Activated CD4-positive, alpha-beta T cell treated with anti-CD3 and anti-CD28 coated beads, Interleukin-2, amount 50 U/mL, for 24 hours (primary cell): ENCODE results near the gene MANSC4.

Experiments used
- DNase-seq, 2 donors: peaks; one replicate each; pipeline ENCODE4 v3.0.0-alpha.2; 2020; ENCODE audit warnings: low read depth in 1 of 2, low spot score in 1 of 2

MANSC4 gene

GRCh38 chr12:27779920-27780611 lies at the start of gene MANSC4, which contains the start of gene KLHL42:
MANSC4 (minus strand) TSS chr12:27780236; CDS start chr12:27771276, 8,960 bp downstream.
KLHL42 (plus strand) TSS chr12:27780233; CDS start chr12:27780331, 98 bp downstream.
- DNase-seq, result peak; percentile 40

- DNase-seq, result no peak
Measured at GRCh38 chr12:27828196-27828595, 48.2 kb upstream of the MANSC4 start.

GRCh38 chr12:27826076-27826475 lies 46.0 kb upstream of the MANSC4 start:
- DNase-seq, result no peak

GRCh38 chr12:27824126-27824842 lies 44.2 kb upstream of the MANSC4 start:
- DNase-seq, result no peak

GRCh38 chr12:27823038-27823437 lies 43.0 kb upstream of the MANSC4 start:
- no peak for DNase-seq

GRCh38 chr12:27822076-27822712 lies 42.2 kb upstream of the MANSC4 start:
- DNase-seq, result peak; percentile 53 to 70

GRCh38 chr12:27821259-27821973 lies 41.4 kb upstream of the MANSC4 start:
- DNase-seq, result peak in 1 of 2 donors; percentile 39

- no peak for DNase-seq
Measured at GRCh38 chr12:27820564-27820963, 40.5 kb upstream of the MANSC4 start.

- no peak for DNase-seq
Measured at GRCh38 chr12:27818401-27818918, 38.4 kb upstream of the MANSC4 start.

- DNase-seq, result no peak
Measured at GRCh38 chr12:27817766-27818165, 37.7 kb upstream of the MANSC4 start.

- DNase-seq, result no peak
Measured at GRCh38 chr12:27814851-27815591, 35.0 kb upstream of the MANSC4 start.

- no peak for DNase-seq
Measured at GRCh38 chr12:27814411-27814810, 34.4 kb upstream of the MANSC4 start.

GRCh38 chr12:27812502-27812901 lies 32.5 kb upstream of the MANSC4 start:
- DNase-seq, result no peak

GRCh38 chr12:27810756-27811155 lies 30.7 kb upstream of the MANSC4 start:
- no peak for DNase-seq

GRCh38 chr12:27808841-27809240 lies 28.8 kb upstream of the MANSC4 start:
- DNase-seq, result no peak

GRCh38 chr12:27807063-27807703 lies 27.1 kb upstream of the MANSC4 start:
- no peak for DNase-seq

GRCh38 chr12:27806259-27806658 lies 26.2 kb upstream of the MANSC4 start:
- no peak for DNase-seq

GRCh38 chr12:27805238-27805637 lies 25.2 kb upstream of the MANSC4 start:
- DNase-seq, result no peak

GRCh38 chr12:27802936-27803335 lies 22.9 kb upstream of the MANSC4 start:
- DNase-seq, result no peak

- DNase-seq, result no peak
Measured at GRCh38 chr12:27802511-27802910, 22.5 kb upstream of the MANSC4 start.
